Measurements from ENCODE around the gene MGAT1.

- TF ChIP-seq CTCF (IDR thresholded peaks at IDR 0.05 in 2 of 3, conservative IDR thresholded peaks at IDR 0.05 in 1 of 3; ENCODE audit: borderline replicate concordance in 1 of 3, insufficient read depth in 1 of 3, low read depth in 2 of 3, low read length in 2 of 3), result no peak
- no peak for TF ChIP-seq POLR2A (IDR thresholded peaks at IDR 0.05; ENCODE audit: borderline replicate concordance, extremely low read depth, insufficient read depth, insufficient read length)
- TF ChIP-seq EGR1 (IDR thresholded peaks at IDR 0.05; ENCODE audit: low read depth), result no peak
- no peak for TF ChIP-seq POLR2AphosphoS5 (IDR thresholded peaks at IDR 0.05; ENCODE audit: low read depth, low read length)
- no peak for TF ChIP-seq REST (IDR thresholded peaks at IDR 0.05; ENCODE audit: low read depth)
- no peak for TF ChIP-seq EZH2phosphoT487 (IDR thresholded peaks at IDR 0.05; ENCODE audit: borderline replicate concordance)
- TF ChIP-seq YY1 (IDR thresholded peaks at IDR 0.05; ENCODE audit: extremely low read depth, insufficient replicate concordance, low read depth, low read length), result no peak
- TF ChIP-seq ZNF274 (IDR thresholded peaks at IDR 0.05; ENCODE audit: low read depth, low read length), result no peak
- no peak for TF ChIP-seq ZBTB33 (IDR thresholded peaks at IDR 0.05; ENCODE audit: extremely low read depth, insufficient replicate concordance, low read length)
- no peak for TF ChIP-seq SIN3A (IDR thresholded peaks at IDR 0.05; ENCODE audit: low read depth)
These were observed 18.2 kb upstream of the MGAT1 start for GRCh38 chr5:180820788-180821321.
